Ascending aorta (tissue), 2 donors: ENCODE data around the gene NOTCH1. TPM values are rescaled to one million over a fixed set of nuclear protein-coding genes. Genes with fewer than 3 reads are reported as not detected.

Experiments used
- DNase-seq, 2 donors: peaks; one replicate each; pipeline ENCODE4 v3.0.0-alpha.2; 2019; ENCODE audit warnings: low spot score in 2 of 2
- H3K27ac ChIP-seq, 2 donors: fragments of 200-600 bp; sonication (generic); one replicate each; pipeline ENCODE4 v1.5.1; 2016 to 2017; ENCODE audit warnings: mild to moderate bottlenecking in 1 of 2
- H3K27me3 ChIP-seq: fragments of 200-600 bp; sonication (generic); one replicate; pipeline ENCODE4 v1.5.1; 2017
- H3K36me3 ChIP-seq, 2 donors: fragments of 200-600 bp; sonication (generic); one replicate each; pipeline ENCODE4 v1.5.1; 2016
- H3K4me1 ChIP-seq, 2 donors: fragments of 200-600 bp; sonication (generic); one replicate each; pipeline ENCODE4 v1.5.1; 2016 to 2017; ENCODE audit warnings: mild to moderate bottlenecking in 1 of 2
- H3K4me3 ChIP-seq, 2 donors: fragments of 200-600 bp; sonication (generic); one replicate each; pipeline ENCODE4 v1.5.1; 2016 to 2017; ENCODE audit warnings: mild to moderate bottlenecking in 1 of 2
- H3K9me3 ChIP-seq, 2 donors: fragments of 200-600 bp; sonication (generic); one replicate each; pipeline ENCODE4 v1.5.1; 2016
- intact Hi-C: fragments of 100-400 bp; cut with DNase I; formaldehyde crosslinking; loops from one replicate; pipeline ENCODE4 v1.15.1; 2023
- total RNA-seq: library from RNA; depleted of rRNA; stranded (reverse); fragments of >200 nt; gene quantifications from one replicate; pipeline ENCODE4 v1.1.0, GENCODE V29; 2016
- TF ChIP-seq, protein P1 (sequence below), 3 experiments: fragments of 200-600 bp in 2 of 3; fragments of 450-650 bp in 1 of 3; sonication (generic) in 2 of 3; IDR thresholded peaks; one replicate each; pipeline ENCODE4 v1.5.1; 2016 to 2019; ENCODE audit warnings: antibody characterized with exemption in 3 of 3, mild to moderate bottlenecking in 1 of 3, moderate library complexity in 1 of 3

Gene NOTCH1
- total RNA-seq, 1 donor from 2014 or later, result 120 TPM

GRCh38 chr9:136567651-136568287, 21.9 kb upstream of the NOTCH1 start:
- H3K4me3 ChIP-seq, result peak overlapping the region in 1 of 2 donors; percentile 14
- no peaks in the 10 kb centered on the region for H3K9me3 ChIP-seq
- no peaks in the 10 kb centered on the region for H3K36me3 ChIP-seq
- peak overlapping the region; percentile 65 to 66 for H3K27ac ChIP-seq
- TF ChIP-seq, protein P1, sequence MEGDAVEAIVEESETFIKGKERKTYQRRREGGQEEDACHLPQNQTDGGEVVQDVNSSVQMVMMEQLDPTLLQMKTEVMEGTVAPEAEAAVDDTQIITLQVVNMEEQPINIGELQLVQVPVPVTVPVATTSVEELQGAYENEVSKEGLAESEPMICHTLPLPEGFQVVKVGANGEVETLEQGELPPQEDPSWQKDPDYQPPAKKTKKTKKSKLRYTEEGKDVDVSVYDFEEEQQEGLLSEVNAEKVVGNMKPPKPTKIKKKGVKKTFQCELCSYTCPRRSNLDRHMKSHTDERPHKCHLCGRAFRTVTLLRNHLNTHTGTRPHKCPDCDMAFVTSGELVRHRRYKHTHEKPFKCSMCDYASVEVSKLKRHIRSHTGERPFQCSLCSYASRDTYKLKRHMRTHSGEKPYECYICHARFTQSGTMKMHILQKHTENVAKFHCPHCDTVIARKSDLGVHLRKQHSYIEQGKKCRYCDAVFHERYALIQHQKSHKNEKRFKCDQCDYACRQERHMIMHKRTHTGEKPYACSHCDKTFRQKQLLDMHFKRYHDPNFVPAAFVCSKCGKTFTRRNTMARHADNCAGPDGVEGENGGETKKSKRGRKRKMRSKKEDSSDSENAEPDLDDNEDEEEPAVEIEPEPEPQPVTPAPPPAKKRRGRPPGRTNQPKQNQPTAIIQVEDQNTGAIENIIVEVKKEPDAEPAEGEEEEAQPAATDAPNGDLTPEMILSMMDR (IDR thresholded peaks at IDR 0.05), result no peak
- DNase-seq, result peak; percentile 55 to 90
- H3K27me3 ChIP-seq, result no peaks in the 10 kb centered on the region
- peaks cover 34 to 58% of the 10 kb centered on the region in 2 donors for H3K4me1 ChIP-seq
- intact Hi-C loops, result loop anchor here (1.0 kb wide), 1 partner anchor 21 kb away; the partner anchor contains the start of gene NOTCH1

DNA sequence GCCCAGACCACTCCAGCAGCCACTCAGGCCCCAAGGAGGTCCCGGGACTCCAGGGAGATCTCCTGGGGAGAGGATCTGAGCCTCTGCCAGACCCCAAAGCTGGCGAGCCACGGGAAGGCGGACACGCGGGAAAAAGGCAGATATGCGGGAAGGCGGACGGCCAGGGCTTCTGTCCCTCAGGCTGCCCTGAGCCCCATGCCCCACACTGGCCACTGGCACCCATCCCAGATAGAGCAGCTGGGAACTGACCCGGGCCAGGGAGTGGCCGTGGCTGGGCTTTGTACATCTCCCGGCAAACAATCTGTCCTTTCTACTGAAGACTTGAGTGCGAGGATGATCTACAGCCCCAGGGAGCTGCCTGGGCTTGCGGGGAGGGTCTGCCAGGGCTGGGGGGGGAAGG, 21.1 kb upstream of the NOTCH1 start:
- Histone ChIP-seq H3K4me3 (no peak overlapping the region), H3K27ac (peak overlapping the region; percentile 61 to 65), H3K27me3 (no peaks in the 10 kb centered on the region), H3K36me3 (no peaks in the 10 kb centered on the region), H3K9me3 (no peaks in the 10 kb centered on the region), H3K4me1 (peaks cover 25 to 53% of the 10 kb centered on the region in 2 donors)
- intact Hi-C loops, result no loop called here
- no peak for DNase-seq
- TF ChIP-seq, protein P1 (IDR thresholded peaks at IDR 0.05), result no peak

DNA sequence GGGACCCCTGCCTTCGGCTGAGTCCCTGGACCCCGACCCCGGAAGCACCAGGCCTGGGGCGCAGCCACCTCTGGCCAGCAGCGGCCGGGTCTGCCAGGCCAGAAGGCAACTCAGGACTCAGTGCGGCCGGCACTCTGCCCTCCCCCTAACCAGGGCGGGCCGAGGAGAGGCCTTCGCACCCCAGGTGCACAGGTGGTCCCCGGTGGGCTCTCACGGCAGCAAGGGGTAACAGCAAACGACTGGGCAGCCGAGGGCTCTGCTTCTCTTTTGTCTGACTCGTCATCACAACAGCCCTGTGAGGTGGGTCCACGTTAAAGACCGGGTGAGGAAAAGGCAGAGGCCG, 20.7 kb upstream of the NOTCH1 start:
- Histone ChIP-seq H3K4me1 (peaks cover 22 to 49% of the 10 kb centered on the region in 2 donors), H3K4me3 (no peak overlapping the region), H3K27me3 (no peaks in the 10 kb centered on the region), H3K27ac (peak overlapping the region; percentile 61 to 65), H3K9me3 (no peaks in the 10 kb centered on the region), H3K36me3 (no peaks in the 10 kb centered on the region)
- intact Hi-C loops, result no loop called here
- no peak for DNase-seq
- TF ChIP-seq, protein P1 (IDR thresholded peaks at IDR 0.05), result no peak

DNA sequence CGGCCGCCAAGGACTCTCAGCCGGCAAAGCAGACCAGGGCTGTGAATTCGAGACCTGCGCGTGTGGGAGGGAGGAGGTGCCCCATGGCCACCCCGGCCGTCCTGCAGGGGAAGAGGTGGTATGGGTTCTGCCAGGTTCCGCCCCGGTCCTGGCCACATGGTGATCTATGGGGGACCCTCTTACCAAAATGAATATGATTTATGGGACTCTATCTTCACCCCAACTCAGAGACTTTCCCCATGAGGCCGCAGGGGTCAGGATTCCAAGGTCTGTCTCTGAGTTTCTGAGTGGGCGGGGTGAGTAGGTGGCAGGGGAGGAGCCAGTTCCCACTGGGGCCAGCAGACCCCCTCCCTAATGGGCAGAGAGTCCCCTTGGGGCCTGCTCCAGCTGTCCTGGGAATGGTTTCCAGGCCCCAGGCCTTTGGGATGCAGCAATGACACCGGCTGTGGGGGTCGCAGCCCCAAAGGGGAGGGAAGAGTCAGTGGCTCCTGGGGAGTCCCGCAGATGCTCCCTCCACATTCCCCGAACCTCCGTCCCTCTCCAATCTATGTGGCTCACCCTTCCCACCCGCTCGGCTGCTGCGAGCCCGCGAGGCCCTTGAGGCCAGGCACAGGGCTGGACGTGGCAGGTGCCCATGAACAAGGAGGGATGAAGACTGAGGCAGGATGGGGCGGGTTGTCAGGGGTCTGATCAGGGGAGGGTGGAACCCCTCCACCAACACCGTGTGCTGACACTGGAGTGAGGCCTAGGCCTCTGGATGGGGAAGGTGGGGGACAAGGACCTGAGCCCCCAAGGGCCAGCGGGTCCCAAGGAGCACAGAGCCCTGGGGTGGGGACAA, 20.1 kb upstream of the NOTCH1 start:
- Histone ChIP-seq H3K4me1 (peaks cover 16 to 44% of the 10 kb centered on the region in 2 donors), H3K4me3 (no peak overlapping the region), H3K9me3 (no peaks in the 10 kb centered on the region), H3K36me3 (no peaks in the 10 kb centered on the region), H3K27ac (peak overlapping the region; percentile 61 to 65), H3K27me3 (no peaks in the 10 kb centered on the region)
- TF ChIP-seq, protein P1 (IDR thresholded peaks at IDR 0.05), result no peak
- no peak for DNase-seq
- intact Hi-C loops, result no loop called here

DNA sequence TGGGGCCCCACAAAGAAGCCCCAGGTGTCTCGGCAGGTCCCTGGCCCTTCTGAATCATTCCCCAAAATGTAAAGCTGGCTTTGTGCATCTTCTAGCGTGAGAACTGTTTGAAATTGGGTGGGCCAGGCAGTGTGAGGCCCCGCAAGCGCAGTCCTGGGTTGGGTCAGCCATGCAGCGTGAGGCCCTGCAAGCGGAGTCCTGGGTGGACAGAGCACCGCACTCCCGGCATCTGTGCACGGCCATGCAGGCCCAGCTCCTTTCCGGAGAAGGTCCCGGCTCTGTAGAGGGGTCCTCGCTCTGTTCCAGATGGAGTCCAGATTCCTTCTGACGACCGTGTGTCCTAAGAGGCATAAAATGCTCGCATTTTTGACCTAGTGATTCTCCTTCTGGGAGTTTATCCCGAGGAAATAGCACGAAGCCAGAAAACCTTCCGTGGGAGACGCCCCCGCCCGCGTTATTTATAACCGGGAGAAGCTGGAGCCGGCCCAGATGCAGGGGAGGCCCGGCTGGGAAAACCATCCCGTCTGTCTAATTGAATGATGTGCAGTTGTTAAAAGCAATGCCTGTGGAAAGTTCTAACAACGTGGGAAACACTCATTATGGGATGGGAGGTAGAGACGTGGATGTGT, 19.4 kb upstream of the NOTCH1 start:
- Histone ChIP-seq H3K4me3 (no peak overlapping the region), H3K4me1 (peaks cover 16 to 39% of the 10 kb centered on the region in 2 donors), H3K36me3 (no peaks in the 10 kb centered on the region), H3K27me3 (no peaks in the 10 kb centered on the region), H3K27ac (peak overlapping the region; percentile 61 to 65), H3K9me3 (no peaks in the 10 kb centered on the region)
- intact Hi-C loops, result no loop called here
- TF ChIP-seq, protein P1 (IDR thresholded peaks at IDR 0.05), result no peak
- no peak for DNase-seq
